ENCODE measurements around the gene APOF.
"Not testable (repeated sequence)": the region's sequence is repeated elsewhere in the genome, so short reads cannot be mapped to it uniquely, and the experiment has no call there.

APOF gene

GRCh38 chr12:56362130-56363059 lies at the start of gene APOF:
APOF (minus strand) TSS chr12:56362857; CDS start chr12:56362745, 112 bp downstream.
- in situ Hi-C loops (cut with MboI; ENCODE audit: low pct_unique_long_range_greater_than_20kb, low sequenced_read_pairs), result no loop called here
- no peak for DNase-seq

- in situ Hi-C loops (cut with MboI; ENCODE audit: low pct_unique_long_range_greater_than_20kb, low sequenced_read_pairs), result no loop called here
Observed at GRCh38 chr12:56411781-56412639, 49.4 kb upstream of the APOF start.

GRCh38 chr12:56410768-56411167 lies 48.1 kb upstream of the APOF start:
- no peak for DNase-seq

More at GRCh38 chr12:56411781-56412639, 49.4 kb upstream of the APOF start:
- no peak for DNase-seq

GRCh38 chr12:56408799-56409417 lies 46.3 kb upstream of the APOF start:
- DNase-seq, result no peak
- in situ Hi-C loops (cut with MboI; ENCODE audit: low pct_unique_long_range_greater_than_20kb, low sequenced_read_pairs), result no loop called here

More at GRCh38 chr12:56410768-56411167, 48.1 kb upstream of the APOF start:
- in situ Hi-C loops (cut with MboI; ENCODE audit: low pct_unique_long_range_greater_than_20kb, low sequenced_read_pairs), result no loop called here

GRCh38 chr12:56404227-56404626 lies 41.6 kb upstream of the APOF start:
- in situ Hi-C loops (cut with MboI; ENCODE audit: low pct_unique_long_range_greater_than_20kb, low sequenced_read_pairs); DNase-seq: not testable (repeated sequence)

GRCh38 chr12:56401612-56402011 lies 39.0 kb upstream of the APOF start:
- in situ Hi-C loops (cut with MboI; ENCODE audit: low pct_unique_long_range_greater_than_20kb, low sequenced_read_pairs), result not testable (repeated sequence)

GRCh38 chr12:56401125-56401524 lies 38.5 kb upstream of the APOF start:
- in situ Hi-C loops (cut with MboI; ENCODE audit: low pct_unique_long_range_greater_than_20kb, low sequenced_read_pairs); DNase-seq: not testable (repeated sequence)

More at GRCh38 chr12:56401612-56402011, 39.0 kb upstream of the APOF start:
- not testable (repeated sequence) for DNase-seq

GRCh38 chr12:56399466-56399865 lies 36.8 kb upstream of the APOF start:
- in situ Hi-C loops (cut with MboI; ENCODE audit: low pct_unique_long_range_greater_than_20kb, low sequenced_read_pairs); DNase-seq: not testable (repeated sequence)

- no peak for DNase-seq
- in situ Hi-C loops (cut with MboI; ENCODE audit: low pct_unique_long_range_greater_than_20kb, low sequenced_read_pairs), result no loop called here
Observed at GRCh38 chr12:56398324-56398723, 35.7 kb upstream of the APOF start.

- DNase-seq, result no peak
- in situ Hi-C loops (cut with MboI; ENCODE audit: low pct_unique_long_range_greater_than_20kb, low sequenced_read_pairs), result no loop called here
Observed at GRCh38 chr12:56392331-56392730, 29.7 kb upstream of the APOF start.

- in situ Hi-C loops (cut with MboI; ENCODE audit: low pct_unique_long_range_greater_than_20kb, low sequenced_read_pairs), result no loop called here
- no peak for DNase-seq
Observed at GRCh38 chr12:56391721-56392120, 29.1 kb upstream of the APOF start.

GRCh38 chr12:56389412-56389811 lies 26.8 kb upstream of the APOF start:
- in situ Hi-C loops (cut with MboI; ENCODE audit: low pct_unique_long_range_greater_than_20kb, low sequenced_read_pairs), result no loop called here
- DNase-seq, result no peak

- DNase-seq, result no peak
- in situ Hi-C loops (cut with MboI; ENCODE audit: low pct_unique_long_range_greater_than_20kb, low sequenced_read_pairs), result no loop called here
Observed at GRCh38 chr12:56387152-56387736, 24.6 kb upstream of the APOF start.

GRCh38 chr12:56385873-56386272 lies 23.2 kb upstream of the APOF start:
- in situ Hi-C loops (cut with MboI; ENCODE audit: low pct_unique_long_range_greater_than_20kb, low sequenced_read_pairs), result no loop called here
- DNase-seq, result no peak

- DNase-seq, result no peak
- in situ Hi-C loops (cut with MboI; ENCODE audit: low pct_unique_long_range_greater_than_20kb, low sequenced_read_pairs), result no loop called here
Observed at GRCh38 chr12:56382611-56383010, 20.0 kb upstream of the APOF start.

- DNase-seq, result no peak
- in situ Hi-C loops (cut with MboI; ENCODE audit: low pct_unique_long_range_greater_than_20kb, low sequenced_read_pairs), result no loop called here
Observed at GRCh38 chr12:56377989-56378316, 15.3 kb upstream of the APOF start.

GRCh38 chr12:56377310-56377988 lies 14.8 kb upstream of the APOF start:
- DNase-seq, result no peak
- in situ Hi-C loops (cut with MboI; ENCODE audit: low pct_unique_long_range_greater_than_20kb, low sequenced_read_pairs), result no loop called here

- DNase-seq, result no peak
- in situ Hi-C loops (cut with MboI; ENCODE audit: low pct_unique_long_range_greater_than_20kb, low sequenced_read_pairs), result no loop called here
Observed at GRCh38 chr12:56375598-56376434, 13.2 kb upstream of the APOF start.
